Measurements from ENCODE around the gene MAP3K20. TPM values are rescaled to one million over a fixed set of nuclear protein-coding genes. Genes with fewer than 3 reads are reported as not detected.

The MAP3K20 gene
- total and polyA plus RNA-seq, 2 of the 8 experiments (the other 6 are each of a cell fraction or from before 2014, with no cell fraction given): 3.1 to 11.1 TPM

DNA sequence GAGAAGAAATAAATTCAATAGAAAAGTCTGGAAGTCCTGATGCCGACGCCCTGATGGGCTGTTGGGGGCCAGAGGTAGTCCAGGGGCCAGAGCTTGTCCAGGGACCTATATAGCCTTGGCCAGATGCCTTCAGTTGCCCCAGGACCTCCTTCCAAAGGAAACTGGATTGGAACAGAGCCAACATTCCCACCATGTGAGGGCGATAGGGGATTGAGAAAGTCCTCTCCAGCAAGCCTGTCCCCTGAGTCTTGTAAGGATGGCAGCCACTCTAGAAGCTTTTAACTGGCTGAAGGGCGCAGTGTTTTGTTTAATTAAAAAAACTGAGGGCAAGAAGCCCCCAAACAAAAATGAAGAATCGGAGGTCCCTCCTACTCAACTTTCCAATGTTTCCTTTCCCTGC, 224.1 kb downstream of the MAP3K20 start:
- Histone ChIP-seq H4K8ac (ENCODE audit: extremely low read depth, insufficient read depth, low read length) (no peak overlapping the region), H3K18ac (ENCODE audit: extremely low read depth, low read length) (no peak overlapping the region), H2AFZ (ENCODE audit: low read length) (no peak overlapping the region), H3K23me2 (ENCODE audit: low read depth, low read length) (no peaks in the 10 kb centered on the region), H2BK15ac (ENCODE audit: low read length) (no peak overlapping the region), H3K36me3 (ENCODE audit: control insufficient read depth in 2 of 4, insufficient read depth in 4 of 4, low read length in 3 of 4) (peaks cover 0 to 4% (median 0%) of the 10 kb centered on the region in 4 experiments; a peak in 1 of 8 replicates), H3K4me3 (ENCODE audit: extremely low read depth in 1 of 4, insufficient read depth in 2 of 4, low read depth in 3 of 4, low read length in 4 of 4) (no peak overlapping the region), H3K23ac (ENCODE audit: insufficient read length) (no peak overlapping the region), H3K27me3 (replicated peaks in 1 of 4; ENCODE audit: control insufficient read depth in 3 of 4, extremely low read depth in 1 of 4, insufficient read depth in 3 of 4, low read length in 3 of 4) (no peaks in the 10 kb centered on the region), H3K4me1 (replicated peaks in 1 of 4; ENCODE audit: control insufficient read depth in 3 of 4, insufficient read depth in 4 of 4, low read length in 3 of 4) (no peaks in the 10 kb centered on the region), H3K9me3 (ENCODE audit: insufficient read depth in 2 of 2, low read depth in 1 of 2, low read length in 1 of 2) (peaks cover 43 to 44% of the 10 kb centered on the region in 2 experiments), H3K9ac (replicated peaks in 1 of 4; ENCODE audit: extremely low read depth in 1 of 4, low read depth in 3 of 4, low read length in 3 of 4) (no peak overlapping the region), H2BK20ac (ENCODE audit: low read length) (peak overlapping the region; percentile 72; the same call in 1 of the 2 replicates), H3K79me2 (ENCODE audit: control insufficient read depth in 1 of 2, insufficient read depth in 2 of 2, low read length in 2 of 2) (no peaks in the 10 kb centered on the region), H3K4ac (replicated peaks; ENCODE audit: insufficient read length, low read depth, low read length) (no peak overlapping the region), H2BK12ac (ENCODE audit: low read depth, low read length) (peak overlapping the region; percentile 43; the same call in 1 of the 2 replicates), H3K27ac (ENCODE audit: low read depth, low read length) (no peak overlapping the region), H2BK5ac (ENCODE audit: low read depth, low read length) (no peak overlapping the region), H3K14ac (ENCODE audit: insufficient read length) (no peak overlapping the region), H3K79me1 (ENCODE audit: low read depth, low read length) (no peaks in the 10 kb centered on the region), H2AK5ac (ENCODE audit: low read depth, low read length) (no peak overlapping the region), H3K4me2 (ENCODE audit: insufficient read depth in 1 of 2, low read depth in 2 of 2, low read length in 2 of 2) (no peak overlapping the region), H4K5ac (ENCODE audit: insufficient read length, low read depth, low read length) (no peak overlapping the region), H4K20me1 (replicated peaks in 1 of 2; ENCODE audit: control insufficient read depth in 1 of 2, insufficient read depth in 2 of 2, low read length in 2 of 2) (no peaks in the 10 kb centered on the region), H3K56ac (replicated peaks; ENCODE audit: insufficient read length, low read depth, low read length) (no peak overlapping the region), H2BK120ac (replicated peaks; ENCODE audit: low read depth, low read length) (no peak overlapping the region), H4K91ac (replicated peaks; ENCODE audit: insufficient read length, low read length) (no peak overlapping the region)
- DNase-seq (ENCODE audit: low read depth in 1 of 2, low spot score in 2 of 2) (peak in 1 of 2 experiments; percentile 5), FAIRE-seq (no peak)
- CTCF ChIA-PET (ENCODE audit: partially characterized antibody): no interaction called here
- WGBS, 2 experiments (ENCODE audit: extremely low coverage in 1 of 2, insufficient coverage in 1 of 2, insufficient read length in 1 of 2, insufficient replicate concordance in 2 of 2, low coverage in 1 of 2, low lambda C conversion rate in 2 of 2, missing lambda C conversion rate in 1 of 2): 89% methylated on average over 5 of the region's 5 CpGs; no CpG with 5 or more reads in 1 of the 2 experiments
- POLR2A ChIA-PET (ENCODE audit: partially characterized antibody): no interaction called here
- peak; percentile 40 to 52; a peak in 3 of 4 replicates for TF ChIP-seq RAD21 (IDR thresholded peaks at IDR 0.05 in 1 of 2, conservative IDR thresholded peaks at IDR 0.05 in 1 of 2; ENCODE audit: low read depth in 2 of 2, low read length in 2 of 2)
- TF ChIP-seq SP4 (IDR thresholded peaks at IDR 0.05; ENCODE audit: low read length): no peak
- TF ChIP-seq SIRT6 (IDR thresholded peaks at IDR 0.05; ENCODE audit: low read length): no peak
- TF ChIP-seq TEAD4 (IDR thresholded peaks at IDR 0.05; ENCODE audit: low read depth, low read length): 0 out of 2 replicates have a peak, but pooled peaks have one; percentile 38
- TF ChIP-seq, protein P1, sequence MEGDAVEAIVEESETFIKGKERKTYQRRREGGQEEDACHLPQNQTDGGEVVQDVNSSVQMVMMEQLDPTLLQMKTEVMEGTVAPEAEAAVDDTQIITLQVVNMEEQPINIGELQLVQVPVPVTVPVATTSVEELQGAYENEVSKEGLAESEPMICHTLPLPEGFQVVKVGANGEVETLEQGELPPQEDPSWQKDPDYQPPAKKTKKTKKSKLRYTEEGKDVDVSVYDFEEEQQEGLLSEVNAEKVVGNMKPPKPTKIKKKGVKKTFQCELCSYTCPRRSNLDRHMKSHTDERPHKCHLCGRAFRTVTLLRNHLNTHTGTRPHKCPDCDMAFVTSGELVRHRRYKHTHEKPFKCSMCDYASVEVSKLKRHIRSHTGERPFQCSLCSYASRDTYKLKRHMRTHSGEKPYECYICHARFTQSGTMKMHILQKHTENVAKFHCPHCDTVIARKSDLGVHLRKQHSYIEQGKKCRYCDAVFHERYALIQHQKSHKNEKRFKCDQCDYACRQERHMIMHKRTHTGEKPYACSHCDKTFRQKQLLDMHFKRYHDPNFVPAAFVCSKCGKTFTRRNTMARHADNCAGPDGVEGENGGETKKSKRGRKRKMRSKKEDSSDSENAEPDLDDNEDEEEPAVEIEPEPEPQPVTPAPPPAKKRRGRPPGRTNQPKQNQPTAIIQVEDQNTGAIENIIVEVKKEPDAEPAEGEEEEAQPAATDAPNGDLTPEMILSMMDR (IDR thresholded peaks at IDR 0.05; ENCODE audit: control extremely low read depth in 1 of 3, insufficient read depth in 1 of 3, low read depth in 1 of 3, low read length in 3 of 3): peak in 2 of 3 experiments; percentile 25 to 32; a peak in 3 of 4 replicates

Measured in H1 (cell line).